Measurements from ENCODE around the gene LPXN.

DNA sequence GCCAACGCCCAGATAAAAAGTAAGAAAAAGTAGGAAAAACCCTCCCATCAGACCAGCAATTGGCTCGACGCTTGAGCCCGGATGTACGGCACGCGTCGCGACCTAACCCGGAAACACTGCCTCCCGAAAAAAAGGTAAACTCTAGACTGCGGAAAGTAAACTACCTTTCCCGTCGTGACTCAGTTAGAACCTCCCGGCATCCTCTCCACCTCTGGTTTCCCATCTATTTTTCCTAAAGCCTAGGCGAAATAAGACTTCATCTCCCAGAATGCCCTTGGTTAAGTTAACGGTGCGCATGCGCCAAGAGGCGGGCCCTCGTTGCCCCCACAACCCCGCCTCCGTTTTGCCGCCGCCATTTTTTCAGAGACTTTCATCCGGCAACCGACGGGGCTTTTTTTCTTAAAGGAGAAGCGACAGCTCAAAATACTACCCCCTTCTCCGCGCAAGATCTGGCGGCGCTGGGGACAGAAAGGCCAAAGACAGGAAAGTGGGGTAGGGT lies 2.5 kb upstream of the LPXN start:
- no peak for TF ChIP-seq CTCF (IDR thresholded peaks at IDR 0.05)
- no peak for TF ChIP-seq POLR2A (IDR thresholded peaks at IDR 0.05)
- peak in 1 of 3 donors; percentile 84 for TF ChIP-seq POLR2AphosphoS5 (IDR thresholded peaks at IDR 0.05)
